Progenitor cell of endocrine pancreas (in vitro differentiated cells): ENCODE measurements around the gene COL20A1. TPM values are rescaled to one million over a fixed set of nuclear protein-coding genes. Genes with fewer than 3 reads are reported as not detected.

Source experiments
- DNase-seq: peaks from one replicate; pipeline ENCODE4 v3.0.0; 2021; ENCODE audit warnings: low spot score; ENCODE audit not compliant: unreplicated experiment
- H3K27ac Mint-ChIP-seq: 2 replicates; pipeline ENCODE4 v1.8.0; 2021; ENCODE audit warnings: mild to moderate bottlenecking, moderate library complexity, mixed read lengths
- H3K27me3 Mint-ChIP-seq: 2 replicates; pipeline ENCODE4 v1.8.0; 2021; ENCODE audit warnings: mixed read lengths
- H3K36me3 Mint-ChIP-seq: 2 replicates; pipeline ENCODE4 v1.8.0; 2022; ENCODE audit warnings: mixed read lengths; ENCODE audit not compliant: insufficient read depth
- H3K4me1 Mint-ChIP-seq: 2 replicates; pipeline ENCODE4 v1.8.0; 2021; ENCODE audit warnings: low read depth, mixed read lengths
- H3K4me3 Mint-ChIP-seq: 2 replicates; pipeline ENCODE4 v1.8.0; 2021; ENCODE audit warnings: low read depth, mild to moderate bottlenecking, moderate library complexity, mixed read lengths
- H3K9me3 Mint-ChIP-seq: 2 replicates; pipeline ENCODE4 v1.8.0; 2021; ENCODE audit warnings: low read depth, mixed read lengths
- total RNA-seq: library from RNA; stranded (reverse); gene quantifications from 2 replicates; pipeline ENCODE4 v1.2.1, GENCODE V29; 2021
- TF ChIP-seq, protein P1 (sequence below): fragments of 200-600 bp; sonication (generic); IDR thresholded peaks from one replicate; pipeline ENCODE4 v1.5.0; 2021; ENCODE audit warnings: antibody characterized with exemption, mild to moderate bottlenecking; ENCODE audit not compliant: unreplicated experiment

Gene COL20A1
- total RNA-seq, 1 donor from 2014 or later: 0.24 TPM

- Mint-ChIP-seq H3K4me1 (peaks cover 12% of the 10 kb centered on the region), H3K4me3 (no peak overlapping the region), H3K27me3 (peaks cover 68% of the 10 kb centered on the region)
Measured at GRCh38 chr20:63253438-63254231, 39.4 kb upstream of the COL20A1 start.

DNA sequence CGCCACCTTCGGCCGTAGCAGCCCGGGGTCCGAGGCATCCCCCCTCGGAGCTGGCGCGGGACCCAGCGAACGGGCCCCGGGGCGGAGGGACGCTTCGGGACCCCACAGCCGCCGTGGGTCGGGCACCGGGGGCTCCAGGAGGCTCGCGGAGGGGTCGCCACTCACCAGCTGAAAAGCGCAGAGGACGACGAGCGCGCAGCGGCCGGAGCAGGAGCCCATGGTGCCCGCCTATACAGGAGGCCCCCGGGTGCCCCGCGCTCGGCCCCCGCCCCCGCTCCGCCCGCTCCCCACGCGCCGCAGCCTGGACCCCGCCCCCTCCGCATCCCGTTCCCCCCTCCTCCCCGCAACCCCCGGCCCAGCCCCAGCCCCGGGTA is 38.8 kb upstream of the COL20A1 start, which contains the start of gene NKAIN4:
Gene NKAIN4 (minus strand): TSS at position 232 of the 374 bp plus-strand sequence. CDS start 13 bp downstream, at position 219.
- Mint-ChIP-seq H3K27ac (no peak within 1 kb of the TSS), H3K4me1 (peaks cover 11% of the 10 kb centered on the region), H3K27me3 (peaks cover 63% of the 10 kb centered on the region), H3K36me3 (no peaks in the 10 kb centered on the region), H3K9me3 (peaks cover 2% of the 10 kb centered on the region), H3K4me3 (peak within 1 kb of the TSS; percentile 37)
- DNase-seq: no peak
- TF ChIP-seq, protein P1, sequence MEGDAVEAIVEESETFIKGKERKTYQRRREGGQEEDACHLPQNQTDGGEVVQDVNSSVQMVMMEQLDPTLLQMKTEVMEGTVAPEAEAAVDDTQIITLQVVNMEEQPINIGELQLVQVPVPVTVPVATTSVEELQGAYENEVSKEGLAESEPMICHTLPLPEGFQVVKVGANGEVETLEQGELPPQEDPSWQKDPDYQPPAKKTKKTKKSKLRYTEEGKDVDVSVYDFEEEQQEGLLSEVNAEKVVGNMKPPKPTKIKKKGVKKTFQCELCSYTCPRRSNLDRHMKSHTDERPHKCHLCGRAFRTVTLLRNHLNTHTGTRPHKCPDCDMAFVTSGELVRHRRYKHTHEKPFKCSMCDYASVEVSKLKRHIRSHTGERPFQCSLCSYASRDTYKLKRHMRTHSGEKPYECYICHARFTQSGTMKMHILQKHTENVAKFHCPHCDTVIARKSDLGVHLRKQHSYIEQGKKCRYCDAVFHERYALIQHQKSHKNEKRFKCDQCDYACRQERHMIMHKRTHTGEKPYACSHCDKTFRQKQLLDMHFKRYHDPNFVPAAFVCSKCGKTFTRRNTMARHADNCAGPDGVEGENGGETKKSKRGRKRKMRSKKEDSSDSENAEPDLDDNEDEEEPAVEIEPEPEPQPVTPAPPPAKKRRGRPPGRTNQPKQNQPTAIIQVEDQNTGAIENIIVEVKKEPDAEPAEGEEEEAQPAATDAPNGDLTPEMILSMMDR: no peak

More at GRCh38 chr20:63253438-63254231, 39.4 kb upstream of the COL20A1 start:
- Mint-ChIP-seq H3K9me3 (peaks cover 2% of the 10 kb centered on the region), H3K36me3 (no peaks in the 10 kb centered on the region), H3K27ac (no peak overlapping the region)
- TF ChIP-seq, protein P1: no peak
- DNase-seq: no peak

- H3K36me3 Mint-ChIP-seq: no peaks in the 10 kb centered on the region
- peaks cover 2% of the 10 kb centered on the region for H3K9me3 Mint-ChIP-seq
- peaks cover 63% of the 10 kb centered on the region for H3K27me3 Mint-ChIP-seq
- TF ChIP-seq, protein P1: peak; percentile 38
- H3K27ac Mint-ChIP-seq: no peak overlapping the region
- peak overlapping the region; percentile 37 for H3K4me3 Mint-ChIP-seq
- no peak for DNase-seq
- peaks cover 8% of the 10 kb centered on the region for H3K4me1 Mint-ChIP-seq
Measured at GRCh38 chr20:63254606-63255384, 38.2 kb upstream of the COL20A1 start.

- Mint-ChIP-seq H3K9me3 (no peaks in the 10 kb centered on the region), H3K27me3 (peaks cover 57% of the 10 kb centered on the region), H3K27ac (no peak overlapping the region), H3K4me3 (no peak overlapping the region), H3K36me3 (no peaks in the 10 kb centered on the region), H3K4me1 (peaks cover 8% of the 10 kb centered on the region)
- TF ChIP-seq, protein P1: peak; percentile 7
- no peak for DNase-seq
Measured at GRCh38 chr20:63255931-63256704, 36.9 kb upstream of the COL20A1 start.

DNA sequence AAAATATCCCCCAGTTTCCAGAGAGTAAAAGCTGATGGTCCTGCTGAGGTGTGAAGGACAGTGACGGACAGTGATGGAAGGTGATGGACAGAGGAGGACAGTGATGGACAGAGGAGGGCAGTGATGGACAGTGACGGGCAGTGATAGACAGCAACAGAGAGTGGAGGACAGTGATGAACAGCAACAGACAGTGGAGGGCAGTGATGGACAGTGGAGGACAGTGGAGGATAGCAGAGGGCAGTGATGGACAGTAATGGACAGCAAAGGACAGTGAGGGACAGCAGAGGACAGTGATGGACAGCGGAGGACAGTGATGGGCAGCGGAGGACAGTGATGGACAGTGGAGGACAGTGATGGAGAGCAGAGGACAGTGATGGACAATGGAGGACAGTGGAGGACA is 36.0 kb upstream of the COL20A1 start:
- no peak overlapping the region for H3K27ac Mint-ChIP-seq
- peaks cover 12% of the 10 kb centered on the region for H3K4me1 Mint-ChIP-seq
- no peaks in the 10 kb centered on the region for H3K9me3 Mint-ChIP-seq
- H3K27me3 Mint-ChIP-seq: peaks cover 54% of the 10 kb centered on the region
- H3K36me3 Mint-ChIP-seq: no peaks in the 10 kb centered on the region
- H3K4me3 Mint-ChIP-seq: no peak overlapping the region
- TF ChIP-seq, protein P1: no peak
- DNase-seq: no peak
